A673 (cell line): ENCODE measurements around the gene MIDN. TPM values are rescaled to one million over a fixed set of nuclear protein-coding genes. Genes with fewer than 3 reads are reported as not detected.

Experiments
- BruUV-seq: library from RNA; stranded (reverse); fragments of 400-500 nt; replicated peaks from 2 replicates; lab custom pipeline; 2021; lab: Mats Ljungman, UMichigan
- CTCF ChIA-PET: fragments of 300-600 bp; sonication (Branson Sonifier 250); formaldehyde crosslinking; loops from one replicate; lab custom pipeline; 2022; ENCODE audit warnings: antibody characterized with exemption; lab: Charles Lee
- POLR2A ChIA-PET: fragments of 300-600 bp; sonication (Branson Sonifier 250); formaldehyde crosslinking; loops from one replicate; lab custom pipeline; 2022; ENCODE audit warnings: antibody characterized with exemption; ENCODE audit not compliant: low non-redundant PET; lab: Charles Lee
- DNase-seq: peaks from one replicate; pipeline ENCODE4 v3.0.0-alpha.2; 2015; ENCODE audit warnings: low spot score
- H3K27ac ChIP-seq: fragments of 200-600 bp; sonication (generic); 2 replicates; pipeline ENCODE4 v1.5.1; 2016; ENCODE audit warnings: mixed run types, low read depth, mild to moderate bottlenecking, mixed read lengths, antibody characterized with exemption, low read length; ENCODE audit not compliant: poor library complexity, severe bottlenecking
- H3K27me3 ChIP-seq: fragments of 200-600 bp; sonication (generic); replicated peaks from 2 replicates; pipeline ENCODE4 v1.6.1; 2017; ENCODE audit warnings: mixed run types, low read depth, mild to moderate bottlenecking, mixed read lengths, antibody characterized with exemption, low read length; ENCODE audit not compliant: insufficient read depth, poor library complexity
- H3K36me3 ChIP-seq: fragments of 200-600 bp; sonication (generic); 2 replicates; pipeline ENCODE4 v1.6.1; 2016; ENCODE audit warnings: mixed run types, mild to moderate bottlenecking, mixed read lengths, antibody characterized with exemption, low read length; ENCODE audit not compliant: insufficient read depth, poor library complexity, severe bottlenecking
- H3K4me1 ChIP-seq: fragments of 200-600 bp; sonication (generic); 2 replicates; pipeline ENCODE4 v1.6.1; 2017; ENCODE audit warnings: mixed run types, mild to moderate bottlenecking, mixed read lengths, antibody characterized with exemption, low read length; ENCODE audit not compliant: insufficient read depth, poor library complexity, severe bottlenecking
- H3K4me3 ChIP-seq: fragments of 200-600 bp; sonication (generic); 2 replicates; pipeline ENCODE4 v1.5.1; 2016; ENCODE audit warnings: low read depth, mixed run types, mild to moderate bottlenecking, mixed read lengths, low read length; ENCODE audit not compliant: poor library complexity, severe bottlenecking
- H3K9me3 ChIP-seq: fragments of 200-600 bp; sonication (generic); 2 replicates; pipeline ENCODE4 v1.6.1; 2016; ENCODE audit warnings: mixed run types, low read depth, mild to moderate bottlenecking, mixed read lengths, antibody characterized with exemption, low read length; ENCODE audit not compliant: poor library complexity, severe bottlenecking
- CTCF ChIP-seq: fragments of 300-800, 200-600 bp; sonication (generic); conservative IDR thresholded peaks from 2 replicates; pipeline ENCODE4 v1.5.1; 2017; ENCODE audit warnings: low read depth, mild to moderate bottlenecking, antibody characterized with exemption, low read length, moderate library complexity, mixed read lengths
- EZH2 ChIP-seq: fragments of 200-600 bp; sonication (generic); IDR thresholded peaks from 2 replicates; pipeline ENCODE4 v1.6.1; 2017; ENCODE audit warnings: borderline replicate concordance, low read depth, mild to moderate bottlenecking, mixed read lengths, antibody characterized with exemption, low read length; ENCODE audit not compliant: poor library complexity, severe bottlenecking
- intact Hi-C: fragments of 100-400 bp; cut with micrococcal nuclease; formaldehyde crosslinking; loops from one replicate; pipeline ENCODE4 v1.10.0; 2022; ENCODE audit not compliant: unreplicated experiment
- total RNA-seq: library from RNA; stranded (reverse); gene quantifications from 2 replicates; pipeline ENCODE4 v1.2.3, GENCODE V29; 2021

The MIDN gene
- total RNA-seq, 1 experiment from 2014 or later = 169 TPM

GRCh38 chr19:1282588-1283206, 34.3 kb downstream of the MIDN start:
- POLR2A ChIA-PET = no interaction called here
- intact Hi-C loops = no loop called here
- no peak for TF ChIP-seq EZH2
- no peak for TF ChIP-seq CTCF
- peaks cover 9% of the 10 kb centered on the region for H3K36me3 ChIP-seq
- peaks cover 28% of the 10 kb centered on the region for H3K27me3 ChIP-seq
- no peaks in the 10 kb centered on the region for H3K9me3 ChIP-seq
- CTCF ChIA-PET = interaction anchor here (0.7 kb wide), 1 partner anchor 38 kb away, joined by 4 read pairs; no protein-coding TSS in a partner anchor
- DNase-seq = no peak
- BruUV-seq = no TSS peak
- H3K27ac ChIP-seq = no peak overlapping the region
- H3K4me3 ChIP-seq = no peak overlapping the region
- peaks cover 7% of the 10 kb centered on the region for H3K4me1 ChIP-seq

- Histone ChIP-seq H3K4me1 (peaks cover 7% of the 10 kb centered on the region), H3K27me3 (peaks cover 33% of the 10 kb centered on the region), H3K4me3 (no peak overlapping the region), H3K27ac (no peak overlapping the region), H3K9me3 (no peaks in the 10 kb centered on the region), H3K36me3 (peaks cover 9% of the 10 kb centered on the region)
- BruUV-seq = no TSS peak
- DNase-seq = no peak
- no peak for TF ChIP-seq EZH2
- TF ChIP-seq CTCF = no peak
- intact Hi-C loops = no loop called here
- ChIA-PET CTCF (interaction anchor here (0.7 kb wide), 1 partner anchor 39 kb away, joined by 4 read pairs; no protein-coding TSS in a partner anchor), POLR2A (no interaction called here)
Observed at GRCh38 chr19:1283207-1283916, 35.0 kb downstream of the MIDN start.

GRCh38 chr19:1283917-1284292, 35.5 kb downstream of the MIDN start:
- ChIA-PET POLR2A (no interaction called here), CTCF (no interaction called here)
- Histone ChIP-seq H3K36me3 (peaks cover 7% of the 10 kb centered on the region), H3K27me3 (peaks cover 33% of the 10 kb centered on the region), H3K4me1 (peaks cover 7% of the 10 kb centered on the region), H3K4me3 (no peak overlapping the region), H3K9me3 (no peaks in the 10 kb centered on the region), H3K27ac (no peak overlapping the region)
- DNase-seq = no peak
- no TSS peak for BruUV-seq
- TF ChIP-seq CTCF = no peak
- TF ChIP-seq EZH2 = no peak
- intact Hi-C loops = no loop called here
